Effector memory CD4-positive, alpha-beta T cell (primary cell): ENCODE results near the gene CHMP2A.
"Not testable (repeated sequence)": the region's sequence is repeated elsewhere in the genome, so short reads cannot be mapped to it uniquely, and the experiment has no call there.

ENCODE experiments used
- DNase-seq, 3 donors: peaks; one replicate each; pipeline ENCODE4 v3.0.0-alpha.2; 2020
- H3K27ac ChIP-seq: 2 replicates; pipeline ENCODE4 v1.7.0; 2013; ENCODE audit warnings: mild to moderate bottlenecking, low read length, moderate library complexity; ENCODE audit not compliant: insufficient read depth, poor library complexity, severe bottlenecking
- H3K27me3 ChIP-seq: replicated peaks from 2 replicates; pipeline ENCODE4 v1.7.0; 2013; ENCODE audit warnings: mild to moderate bottlenecking, low read length; ENCODE audit not compliant: insufficient read depth, control insufficient read depth, poor library complexity, severe bottlenecking
- H3K36me3 ChIP-seq: 2 replicates; pipeline ENCODE4 v1.7.0; 2013; ENCODE audit warnings: mild to moderate bottlenecking, low read length, moderate library complexity; ENCODE audit not compliant: control insufficient read depth, insufficient read depth
- H3K4me1 ChIP-seq: 2 replicates; pipeline ENCODE4 v1.7.0; 2013; ENCODE audit warnings: low read length, mild to moderate bottlenecking; ENCODE audit not compliant: control insufficient read depth, insufficient read depth, poor library complexity, severe bottlenecking
- H3K4me3 ChIP-seq: 2 replicates; pipeline ENCODE4 v1.7.0; 2013; ENCODE audit warnings: low read length, low read depth, mild to moderate bottlenecking; ENCODE audit not compliant: insufficient read depth, poor library complexity, severe bottlenecking
- H3K9me3 ChIP-seq: 2 replicates; pipeline ENCODE4 v1.7.0; 2013; ENCODE audit warnings: mild to moderate bottlenecking, low read length, moderate library complexity; ENCODE audit not compliant: control insufficient read depth

Gene CHMP2A

GRCh38 chr19:58509731-58510083, 45.2 kb downstream of the CHMP2A start:
- Histone ChIP-seq H3K4me3 (no peak overlapping the region), H3K27ac (no peak overlapping the region), H3K27me3 (no peaks in the 10 kb centered on the region), H3K36me3 (no peaks in the 10 kb centered on the region), H3K4me1 (peaks cover 11% of the 10 kb centered on the region), H3K9me3 (no peaks in the 10 kb centered on the region)
- DNase-seq, result no peak

- H3K4me1 ChIP-seq, H3K36me3 ChIP-seq, H3K9me3 ChIP-seq, DNase-seq, H3K27ac ChIP-seq, H3K4me3 ChIP-seq, H3K27me3 ChIP-seq: not testable (repeated sequence)
Measured at GRCh38 chr19:58507602-58508223, 47.2 kb downstream of the CHMP2A start.
